RPMI7951 (cell line): ENCODE measurements around the gene C11orf71. TPM values are rescaled to one million over a fixed set of nuclear protein-coding genes. Genes with fewer than 3 reads are reported as not detected.
A peak's percentile ranks its signal among the peaks of the same experiment; 100 is the strongest.

Experiments used
- DNase-seq: peaks from one replicate; pipeline ENCODE4 v3.0.0-alpha.2; 2012; ENCODE audit warnings: low read depth
- total RNA-seq: library from RNA; depleted of rRNA; stranded (reverse); fragments of >200 nt; shearing (Covaris generic); gene quantifications from 2 replicates; pipeline ENCODE4 v1.2.3, GENCODE V29; 2014

Gene C11orf71
- total RNA-seq, 1 experiment from 2014 or later: 5.0 TPM

DNA sequence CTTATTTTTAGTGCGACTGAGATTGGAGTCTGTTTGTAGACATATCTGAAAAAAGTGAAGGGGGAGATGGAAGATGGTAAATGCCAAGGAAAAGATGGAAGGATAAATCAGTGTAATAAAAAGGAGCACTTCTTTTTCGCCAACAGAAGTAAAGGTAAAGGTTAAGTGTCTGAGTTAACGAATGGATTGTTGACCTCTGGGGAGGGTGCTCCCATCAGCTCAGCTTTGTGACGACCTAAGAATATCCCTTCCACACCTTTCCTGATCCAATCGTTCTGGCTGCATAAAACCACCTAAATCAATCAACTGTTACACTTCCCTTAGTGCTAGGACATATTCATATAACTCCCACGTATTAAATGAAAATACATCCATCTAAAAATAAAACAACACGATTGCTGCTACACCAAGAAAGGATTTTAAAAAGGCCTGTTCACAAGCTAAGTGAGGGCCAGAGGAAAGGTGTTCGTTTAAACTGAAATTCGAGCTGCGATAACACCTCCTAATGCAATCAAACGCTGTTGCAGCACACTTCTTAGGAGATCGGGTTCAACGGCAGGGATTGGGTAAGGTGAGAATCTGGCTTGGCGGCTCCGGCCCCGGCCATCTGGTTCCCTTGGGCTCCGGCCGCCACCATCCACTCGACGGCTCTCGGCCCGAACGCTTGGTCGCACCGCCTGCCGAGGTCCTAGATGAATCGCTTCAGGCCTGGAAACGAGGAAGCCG lies 658 bp downstream of the C11orf71 start:
- no peak for DNase-seq

- DNase-seq: no peak
Measured at GRCh38 chr11:114398303-114398920, 1.9 kb downstream of the C11orf71 start.

GRCh38 chr11:114397349-114397982 lies 2.8 kb downstream of the C11orf71 start:
- peak; percentile 17 for DNase-seq

DNA sequence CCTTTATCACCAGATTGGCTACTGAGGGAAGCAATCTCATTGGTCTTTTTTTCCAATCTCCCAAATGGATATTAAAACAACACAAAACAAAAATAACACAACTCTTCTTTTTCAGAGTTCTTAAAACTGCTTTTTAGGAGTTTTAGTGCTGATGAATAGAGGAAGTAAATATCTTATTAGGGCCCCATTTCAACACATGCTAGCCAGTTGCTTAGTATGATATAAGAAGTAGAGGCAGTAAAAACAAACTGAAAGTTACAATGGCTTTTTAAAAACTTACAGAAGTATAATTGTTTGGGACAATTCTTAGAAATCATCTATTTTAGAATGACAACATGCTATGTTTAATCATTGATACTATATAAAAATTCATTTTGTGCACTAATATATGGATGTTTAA lies 3.4 kb downstream of the C11orf71 start:
- DNase-seq: no peak

- DNase-seq: peak; percentile 36
Measured at GRCh38 chr11:114395736-114396135, 4.6 kb downstream of the C11orf71 start.

GRCh38 chr11:114392735-114393667 lies 7.3 kb downstream of the C11orf71 start:
- no peak for DNase-seq

DNA sequence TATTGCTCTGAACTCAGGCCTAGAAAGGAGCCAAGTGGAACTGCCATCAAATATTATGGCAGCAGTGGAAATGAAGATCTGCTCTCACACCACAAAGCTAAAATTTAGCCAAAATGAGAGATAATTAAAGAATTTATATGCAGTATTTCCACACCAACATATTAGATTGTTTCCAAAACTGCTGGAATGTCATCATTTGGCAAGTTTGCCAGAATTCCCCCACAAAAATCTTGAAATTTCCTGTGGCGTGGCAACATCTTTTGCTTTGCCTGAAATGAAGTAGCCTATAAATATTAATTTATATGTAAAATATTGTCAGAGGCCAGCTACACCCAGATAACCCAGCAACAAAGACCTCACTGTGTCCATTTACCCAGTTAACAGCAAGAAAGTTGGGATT lies 13.8 kb downstream of the C11orf71 start:
- no peak for DNase-seq

- no peak for DNase-seq
Measured at GRCh38 chr11:114386131-114386530, 14.2 kb downstream of the C11orf71 start.

GRCh38 chr11:114384487-114384886 lies 15.8 kb downstream of the C11orf71 start:
- DNase-seq: peak; percentile 85

GRCh38 chr11:114382509-114382908 lies 17.8 kb downstream of the C11orf71 start:
- DNase-seq: no peak

GRCh38 chr11:114379394-114380069 lies 20.8 kb downstream of the C11orf71 start:
- peak; percentile 52 for DNase-seq

DNA sequence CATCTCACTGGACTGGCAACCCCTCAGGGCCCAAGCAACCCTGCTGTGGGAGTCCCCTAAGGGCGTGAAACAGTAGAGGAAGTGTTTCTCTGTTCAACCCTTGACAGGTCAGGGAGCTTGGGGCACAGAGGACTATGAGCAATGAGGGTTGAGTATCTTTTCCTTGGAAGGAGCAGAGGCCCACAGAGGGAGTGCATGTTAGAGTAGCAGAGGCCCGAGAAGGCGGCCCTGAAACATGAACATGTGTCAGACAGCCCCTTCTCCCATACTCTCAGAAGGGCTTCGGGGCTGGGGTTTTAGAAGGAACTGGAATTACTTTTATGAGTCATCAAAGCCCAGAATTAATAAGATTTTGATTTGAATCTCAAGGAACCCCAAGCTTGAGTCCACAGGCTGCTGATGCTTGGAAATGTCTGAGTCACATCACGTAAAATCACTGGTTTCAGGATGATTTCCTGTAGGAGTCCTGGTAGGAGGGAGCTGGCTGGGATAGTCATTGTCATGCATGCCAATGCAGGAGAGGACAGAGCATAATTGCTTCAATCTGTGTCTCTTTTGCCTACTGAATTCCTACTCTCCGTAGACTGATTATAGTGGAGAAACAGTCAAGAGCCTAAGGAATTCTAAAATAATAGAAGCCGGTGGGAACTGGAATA lies 22.6 kb downstream of the C11orf71 start:
- peak; percentile 97 for DNase-seq

DNA sequence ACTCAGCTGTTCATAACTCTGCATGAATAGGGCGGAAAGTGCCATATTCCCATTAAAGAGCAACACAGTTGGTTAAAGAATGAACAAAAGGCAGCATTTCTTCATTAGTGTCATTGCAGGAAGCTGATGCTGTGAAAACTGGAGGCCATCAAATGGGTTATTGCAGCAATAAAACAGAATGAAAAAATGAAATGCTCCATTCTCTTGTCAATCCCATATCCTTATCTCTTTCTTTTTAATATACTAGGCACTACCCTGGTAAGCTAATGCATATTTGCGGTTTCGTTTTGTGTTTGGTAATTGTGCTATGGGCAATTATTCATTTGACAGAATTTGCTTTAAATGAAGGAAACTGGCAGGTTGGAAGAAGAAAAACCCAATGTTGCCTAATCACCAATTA lies 25.3 kb downstream of the C11orf71 start:
- no peak for DNase-seq

GRCh38 chr11:114368918-114369680 lies 31.2 kb downstream of the C11orf71 start:
- DNase-seq: no peak

- peak; percentile 17 for DNase-seq
Measured at GRCh38 chr11:114367244-114367957, 32.9 kb downstream of the C11orf71 start.

- peak; percentile 87 for DNase-seq
Measured at GRCh38 chr11:114366331-114367243, 33.7 kb downstream of the C11orf71 start.

- DNase-seq: no peak
Measured at GRCh38 chr11:114362958-114363357, 37.4 kb downstream of the C11orf71 start.

DNA sequence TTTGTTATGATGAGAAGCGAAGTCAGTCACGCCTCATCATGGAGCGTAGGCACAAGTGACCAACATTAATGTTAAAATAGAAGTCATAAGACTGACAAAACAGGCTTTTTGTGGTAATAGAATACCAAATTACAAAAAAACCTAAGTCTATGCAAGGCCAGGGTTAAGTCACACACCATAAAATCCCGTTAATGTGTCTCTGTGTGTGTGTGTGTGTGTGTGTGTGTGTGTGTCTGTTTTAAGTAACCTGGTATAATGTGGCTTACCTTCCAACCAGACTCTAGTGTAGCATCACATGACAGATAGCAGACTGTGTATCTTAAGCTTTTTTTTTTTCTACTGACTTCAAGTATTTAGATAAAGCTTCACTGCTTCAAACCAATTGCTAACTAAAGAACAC lies 38.0 kb downstream of the C11orf71 start:
- DNase-seq: no peak
